ENCODE measurements around the gene SPATA2L.

SPATA2L gene

GRCh38 chr16:89736554-89736953 lies 35.0 kb upstream of the SPATA2L start:
- Histone ChIP-seq H3K27ac (ENCODE audit: low read length) (no peak overlapping the region), H3K9me3 (replicated peaks; ENCODE audit: insufficient read depth, low read length) (no peaks in the 10 kb centered on the region), H3K9ac (ENCODE audit: low read length) (no peak overlapping the region), H3K79me2 (ENCODE audit: low read length) (peaks cover 16% of the 10 kb centered on the region), H3K4me3 (ENCODE audit: low read length) (no peak overlapping the region), H3K4me2 (ENCODE audit: low read depth, low read length) (no peak overlapping the region), H3K9me2 (replicated peaks; ENCODE audit: insufficient read depth, low read length) (no peaks in the 10 kb centered on the region), H3F3A (ENCODE audit: insufficient read depth, low read length) (no peaks in the 10 kb centered on the region), H4K20me1 (ENCODE audit: insufficient read depth, low read length) (no peaks in the 10 kb centered on the region), H3K4me1 (ENCODE audit: low read length) (no peaks in the 10 kb centered on the region), H3K36me3 (replicated peaks; ENCODE audit: insufficient read depth, low read length) (no peaks in the 10 kb centered on the region), H2AFZ (ENCODE audit: low read length) (no peak overlapping the region), H3K27me3 (replicated peaks; ENCODE audit: insufficient read depth, low read length) (no peaks in the 10 kb centered on the region)
- no peak for TF ChIP-seq EZH2 (optimal IDR thresholded peaks at IDR 0.05; ENCODE audit: low read depth, low read length)
- no peak for TF ChIP-seq EZH2phosphoT487 (IDR thresholded peaks at IDR 0.05; ENCODE audit: low read length)
- TF ChIP-seq, protein P1, sequence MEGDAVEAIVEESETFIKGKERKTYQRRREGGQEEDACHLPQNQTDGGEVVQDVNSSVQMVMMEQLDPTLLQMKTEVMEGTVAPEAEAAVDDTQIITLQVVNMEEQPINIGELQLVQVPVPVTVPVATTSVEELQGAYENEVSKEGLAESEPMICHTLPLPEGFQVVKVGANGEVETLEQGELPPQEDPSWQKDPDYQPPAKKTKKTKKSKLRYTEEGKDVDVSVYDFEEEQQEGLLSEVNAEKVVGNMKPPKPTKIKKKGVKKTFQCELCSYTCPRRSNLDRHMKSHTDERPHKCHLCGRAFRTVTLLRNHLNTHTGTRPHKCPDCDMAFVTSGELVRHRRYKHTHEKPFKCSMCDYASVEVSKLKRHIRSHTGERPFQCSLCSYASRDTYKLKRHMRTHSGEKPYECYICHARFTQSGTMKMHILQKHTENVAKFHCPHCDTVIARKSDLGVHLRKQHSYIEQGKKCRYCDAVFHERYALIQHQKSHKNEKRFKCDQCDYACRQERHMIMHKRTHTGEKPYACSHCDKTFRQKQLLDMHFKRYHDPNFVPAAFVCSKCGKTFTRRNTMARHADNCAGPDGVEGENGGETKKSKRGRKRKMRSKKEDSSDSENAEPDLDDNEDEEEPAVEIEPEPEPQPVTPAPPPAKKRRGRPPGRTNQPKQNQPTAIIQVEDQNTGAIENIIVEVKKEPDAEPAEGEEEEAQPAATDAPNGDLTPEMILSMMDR (IDR thresholded peaks at IDR 0.05; ENCODE audit: low read length) = no peak
- DNase-seq = no peak

DNA sequence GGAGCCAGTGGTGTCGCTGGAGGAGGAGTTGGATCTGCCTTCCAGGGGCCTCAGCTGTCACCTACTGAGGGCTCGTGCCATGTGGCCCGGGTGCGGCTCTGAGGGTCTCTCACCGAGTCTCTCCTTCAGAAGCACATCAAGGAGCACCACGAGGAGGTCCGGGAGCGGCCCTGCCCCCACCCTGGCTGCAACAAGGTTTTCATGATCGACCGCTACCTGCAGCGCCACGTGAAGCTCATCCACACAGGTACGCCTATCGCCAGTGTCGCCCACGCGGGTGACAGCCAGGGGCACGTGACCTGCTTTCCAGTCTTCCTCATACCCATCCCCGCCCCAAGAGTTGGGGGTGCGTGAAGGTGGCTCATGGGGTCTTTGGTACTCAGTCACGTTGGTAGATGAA lies 32.3 kb upstream of the SPATA2L start:
- no peak for DNase-seq
- H3K4me2 ChIP-seq (ENCODE audit: low read depth, low read length) = no peak overlapping the region
- no peak overlapping the region for H3K27ac ChIP-seq (ENCODE audit: low read length)
- no peaks in the 10 kb centered on the region for H3K4me1 ChIP-seq (ENCODE audit: low read length)
- no peak overlapping the region for H2AFZ ChIP-seq (ENCODE audit: low read length)
- H3K9me3 ChIP-seq (replicated peaks; ENCODE audit: insufficient read depth, low read length) = no peaks in the 10 kb centered on the region
- H3K27me3 ChIP-seq (replicated peaks; ENCODE audit: insufficient read depth, low read length) = no peaks in the 10 kb centered on the region
- TF ChIP-seq EZH2phosphoT487 (IDR thresholded peaks at IDR 0.05; ENCODE audit: low read length) (no peak), EZH2 (optimal IDR thresholded peaks at IDR 0.05; ENCODE audit: low read depth, low read length) (no peak)
- TF ChIP-seq, protein P1 (IDR thresholded peaks at IDR 0.05; ENCODE audit: low read length) = no peak
- no peaks in the 10 kb centered on the region for H3K9me2 ChIP-seq (replicated peaks; ENCODE audit: insufficient read depth, low read length)
- no peaks in the 10 kb centered on the region for H3K36me3 ChIP-seq (replicated peaks; ENCODE audit: insufficient read depth, low read length)
- no peaks in the 10 kb centered on the region for H3F3A ChIP-seq (ENCODE audit: insufficient read depth, low read length)
- no peak overlapping the region for H3K9ac ChIP-seq (ENCODE audit: low read length)
- no peak overlapping the region for H3K4me3 ChIP-seq (ENCODE audit: low read length)
- peaks cover 18% of the 10 kb centered on the region for H3K79me2 ChIP-seq (ENCODE audit: low read length)
- no peaks in the 10 kb centered on the region for H4K20me1 ChIP-seq (ENCODE audit: insufficient read depth, low read length)

- DNase-seq = no peak
- Histone ChIP-seq H3K27ac (ENCODE audit: low read length) (no peak overlapping the region), H3K27me3 (replicated peaks; ENCODE audit: insufficient read depth, low read length) (no peaks in the 10 kb centered on the region), H2AFZ (ENCODE audit: low read length) (no peak overlapping the region), H3K4me3 (ENCODE audit: low read length) (no peak overlapping the region), H3K36me3 (replicated peaks; ENCODE audit: insufficient read depth, low read length) (no peaks in the 10 kb centered on the region), H3K9me3 (replicated peaks; ENCODE audit: insufficient read depth, low read length) (no peaks in the 10 kb centered on the region), H3K9me2 (replicated peaks; ENCODE audit: insufficient read depth, low read length) (no peaks in the 10 kb centered on the region), H3F3A (ENCODE audit: insufficient read depth, low read length) (no peaks in the 10 kb centered on the region), H3K4me2 (ENCODE audit: low read depth, low read length) (no peak overlapping the region), H3K4me1 (ENCODE audit: low read length) (no peaks in the 10 kb centered on the region), H3K9ac (ENCODE audit: low read length) (no peak overlapping the region), H3K79me2 (ENCODE audit: low read length) (peaks cover 19% of the 10 kb centered on the region), H4K20me1 (ENCODE audit: insufficient read depth, low read length) (no peaks in the 10 kb centered on the region)
- TF ChIP-seq EZH2 (optimal IDR thresholded peaks at IDR 0.05; ENCODE audit: low read depth, low read length) (no peak), EZH2phosphoT487 (IDR thresholded peaks at IDR 0.05; ENCODE audit: low read length) (no peak)
- TF ChIP-seq, protein P1 (IDR thresholded peaks at IDR 0.05; ENCODE audit: low read length) = no peak
Measured at GRCh38 chr16:89733322-89733721, 31.8 kb upstream of the SPATA2L start.

Data from MM.1S (cell line).